Stimulated activated CD8-positive, alpha-beta memory T cell treated with anti-CD3 and anti-CD28 coated beads, Interleukin-15, amount 100 ng/mL, for 24 hours (primary cell): Measurements from ENCODE around the gene TPPP3.
"Not testable (repeated sequence)": the region's sequence is repeated elsewhere in the genome, so short reads cannot be mapped to it uniquely, and the experiment has no call there.

Experiments used
- DNase-seq: peaks from one replicate; pipeline ENCODE4 v3.0.0-alpha.2; 2020; ENCODE audit warnings: low read depth

Gene TPPP3

DNA sequence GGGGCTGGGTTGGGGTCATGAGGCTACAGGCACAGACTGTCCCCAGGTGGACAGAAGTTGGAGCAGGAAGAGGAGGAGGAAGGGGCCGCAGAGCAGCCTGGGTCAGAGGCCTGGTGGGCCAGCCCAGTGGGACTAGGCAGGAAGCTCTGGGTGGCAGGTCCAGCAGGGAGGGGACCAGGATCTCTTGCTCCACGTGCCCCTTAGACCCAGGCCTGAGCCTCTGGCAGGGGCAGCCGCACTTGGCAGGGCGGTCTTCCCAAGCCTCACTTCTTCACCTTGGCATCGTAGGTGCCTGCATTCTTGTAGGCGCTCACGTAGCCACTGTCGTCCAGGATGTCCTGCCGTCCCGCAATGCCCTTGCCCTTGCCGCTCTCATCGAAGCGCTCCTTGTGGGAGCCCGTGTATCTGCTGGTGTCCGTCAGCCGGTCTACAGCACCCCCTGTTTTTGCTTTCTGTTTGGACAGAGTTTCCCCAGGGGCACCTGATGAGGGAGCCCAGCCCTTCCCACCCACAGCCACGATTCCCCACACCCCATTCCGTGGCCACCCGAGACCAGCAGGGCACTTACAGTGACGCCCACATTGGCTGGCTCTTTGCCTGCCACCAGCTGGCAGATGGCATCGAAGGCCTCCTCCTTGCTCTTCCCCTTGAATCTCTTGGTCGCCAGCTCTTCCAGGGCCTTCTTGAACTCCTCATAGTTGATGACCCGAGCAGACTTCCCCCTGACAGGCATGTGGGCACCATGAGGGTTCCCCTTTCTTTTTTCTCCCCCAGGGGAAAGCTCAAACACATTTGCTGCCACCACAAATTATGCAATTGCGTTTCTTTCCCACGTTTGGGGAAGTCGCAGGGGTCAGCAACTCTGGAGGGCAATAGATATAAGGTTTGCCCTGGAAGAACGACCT, 3.1 kb downstream of the TPPP3 start:
- DNase-seq = no peak

DNA sequence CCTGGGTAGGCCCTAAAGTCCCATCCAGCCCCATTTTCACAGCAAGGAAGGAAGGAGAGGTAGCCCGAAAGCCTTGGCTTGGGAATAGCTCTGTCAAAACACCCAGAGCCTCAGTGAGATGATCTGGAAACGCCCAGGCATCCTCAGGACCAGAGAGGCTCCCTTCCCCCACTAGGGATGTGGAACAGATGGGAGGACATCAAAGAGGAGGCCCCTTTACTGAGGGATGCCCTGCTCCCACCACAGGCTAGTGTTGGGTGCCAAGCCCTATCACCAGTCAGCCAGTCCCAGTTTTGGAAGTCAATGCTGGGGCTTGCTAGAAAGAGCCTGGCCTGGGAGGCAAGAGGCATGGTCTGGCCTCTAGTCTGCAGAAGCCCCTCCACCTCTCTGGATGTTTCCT, 4.7 kb downstream of the TPPP3 start:
- no peak for DNase-seq

DNA sequence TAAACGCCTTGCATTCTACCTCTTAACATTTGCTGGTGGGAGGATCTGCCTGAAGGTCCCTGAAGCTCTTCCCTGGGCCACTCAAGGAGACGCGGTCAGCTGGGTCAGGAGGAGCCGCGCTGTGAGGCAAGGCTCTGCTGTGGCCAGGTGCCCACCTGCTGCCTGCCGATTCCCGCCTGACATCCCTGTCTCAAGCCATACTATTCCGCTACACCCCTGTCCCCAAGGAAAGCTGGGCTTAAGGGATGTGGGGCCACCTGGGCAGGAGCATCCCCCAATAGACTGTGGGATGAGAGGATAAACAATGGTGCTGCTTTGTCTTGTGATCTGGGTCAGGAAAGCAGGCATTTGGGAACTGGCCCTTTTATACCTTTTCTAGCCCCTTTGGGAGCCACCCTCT, 5.1 kb downstream of the TPPP3 start:
- DNase-seq = no peak

DNA sequence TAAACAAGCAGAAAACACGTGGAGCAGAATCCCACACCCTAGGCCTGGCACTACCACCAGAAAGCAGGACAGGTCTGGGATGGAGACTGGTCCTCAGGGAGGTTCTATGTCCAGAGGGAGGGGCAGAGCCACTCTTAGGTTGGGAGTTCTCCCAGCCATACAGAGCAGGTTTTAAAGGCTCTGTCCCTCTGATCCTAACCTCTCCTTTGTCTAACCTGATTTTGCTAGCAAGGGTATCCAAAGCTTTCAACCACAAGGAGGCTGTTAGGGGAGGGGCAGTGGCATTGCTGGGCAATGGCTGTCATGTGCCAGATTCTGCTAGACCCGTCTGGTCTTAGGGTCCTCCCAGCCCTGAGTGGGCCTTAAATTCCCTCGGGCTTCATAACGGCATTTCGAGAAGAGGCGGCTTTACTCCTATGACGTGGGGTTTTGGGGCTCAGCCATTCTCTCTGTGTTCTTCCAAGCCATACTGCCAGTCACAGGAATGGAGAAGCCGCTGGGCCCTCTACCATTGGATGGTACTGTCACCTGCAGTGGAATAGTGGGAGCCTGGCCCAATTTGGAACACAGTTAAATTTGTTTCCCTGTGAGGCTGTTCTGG, 5.7 kb downstream of the TPPP3 start:
- DNase-seq = no peak

DNA sequence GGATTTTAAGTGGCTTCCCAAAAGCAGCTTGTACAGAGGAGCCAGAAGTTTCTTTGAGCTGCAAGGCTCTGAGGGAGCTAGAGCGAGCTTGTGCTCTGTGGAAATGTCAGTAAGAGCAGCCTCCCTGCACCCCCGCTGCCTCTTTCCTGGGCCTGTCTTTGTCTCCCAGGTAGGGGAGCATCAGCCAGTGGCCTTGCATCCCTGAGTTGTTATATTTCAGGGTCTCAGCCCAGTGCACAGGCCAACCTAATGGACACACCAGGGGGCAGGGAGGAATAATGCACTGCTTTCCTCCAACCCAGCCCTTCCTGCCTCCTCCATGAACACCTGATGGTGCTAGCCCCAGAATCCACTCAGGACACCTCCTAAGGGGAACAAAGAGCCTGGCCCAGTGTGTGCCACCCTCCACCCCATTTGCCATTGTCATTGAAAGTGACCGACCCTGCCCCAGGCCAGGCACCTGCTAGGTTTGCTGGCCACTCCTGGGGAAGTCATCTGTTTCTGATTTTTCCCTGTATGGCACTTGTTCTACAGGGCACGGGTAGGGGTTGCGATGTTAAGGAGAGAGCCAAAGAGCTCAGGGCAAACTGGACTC, 6.3 kb downstream of the TPPP3 start:
- DNase-seq = no peak

- no peak for DNase-seq
Measured at GRCh38 chr16:67384778-67385510, 8.4 kb downstream of the TPPP3 start.

GRCh38 chr16:67383284-67383683, 10.0 kb downstream of the TPPP3 start:
- DNase-seq = no peak

GRCh38 chr16:67378642-67379041, 14.7 kb downstream of the TPPP3 start:
- no peak for DNase-seq

DNA sequence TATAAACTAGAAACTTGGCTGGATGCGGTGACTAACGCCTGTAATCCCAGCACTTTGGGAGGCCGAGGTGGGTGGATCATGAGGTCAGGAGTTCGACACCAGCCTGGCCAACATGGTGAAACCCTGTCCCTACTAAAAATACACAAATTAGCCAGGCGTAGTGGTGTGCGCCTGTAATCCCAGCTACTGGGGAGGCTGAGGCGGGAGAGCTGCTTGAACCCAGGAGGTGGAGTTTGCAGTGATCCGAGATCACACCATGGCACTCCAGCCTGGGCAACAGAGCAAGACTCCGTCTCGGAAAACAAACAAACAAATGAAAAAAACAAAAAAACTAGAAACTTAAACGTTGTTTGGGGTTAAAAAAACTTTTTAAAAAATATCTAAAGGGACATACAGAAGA, 17.3 kb downstream of the TPPP3 start:
- not testable (repeated sequence) for DNase-seq

DNA sequence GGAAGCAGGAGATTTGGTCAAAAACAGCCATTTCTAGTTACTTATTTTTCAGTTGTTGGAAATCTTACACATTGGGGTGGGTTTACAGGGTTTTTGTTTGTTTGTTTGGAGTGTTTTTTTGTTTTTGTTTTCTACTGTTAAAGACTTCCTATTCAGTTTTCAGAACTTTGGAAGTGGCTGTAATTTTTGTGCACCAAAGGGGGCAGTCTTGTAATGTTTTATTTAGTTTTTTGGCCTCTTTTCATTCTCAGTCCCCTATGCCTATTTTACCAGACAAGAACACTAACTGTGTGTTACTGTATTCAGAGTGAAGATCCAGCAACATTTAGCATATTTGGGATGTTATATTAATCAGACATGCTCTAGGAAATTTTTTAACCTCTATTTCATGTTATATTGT, 20.6 kb downstream of the TPPP3 start:
- DNase-seq = no peak

- DNase-seq = no peak
Measured at GRCh38 chr16:67370661-67371060, 22.6 kb downstream of the TPPP3 start.

- DNase-seq = no peak
Measured at GRCh38 chr16:67364600-67365235, 28.6 kb downstream of the TPPP3 start.

DNA sequence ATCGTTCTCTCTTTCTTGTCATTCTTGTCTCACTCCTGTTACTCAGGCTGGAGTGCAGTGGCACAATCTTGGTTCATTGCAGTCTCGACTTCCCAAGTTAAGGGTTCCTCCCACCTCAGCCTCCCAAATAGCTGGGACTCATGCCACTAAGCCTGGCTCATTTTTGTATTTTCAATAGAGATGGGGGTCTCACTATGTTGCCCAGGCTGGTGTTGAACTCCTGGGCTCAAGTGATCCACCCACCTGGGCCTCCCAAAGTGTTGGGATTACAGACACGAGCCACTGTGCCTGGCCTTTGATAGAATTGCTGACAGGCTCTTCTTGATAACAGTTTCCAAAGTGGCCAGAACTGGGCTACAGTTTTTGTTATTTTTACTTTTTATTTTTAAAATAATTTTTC, 32.3 kb downstream of the TPPP3 start:
- DNase-seq = no peak

DNA sequence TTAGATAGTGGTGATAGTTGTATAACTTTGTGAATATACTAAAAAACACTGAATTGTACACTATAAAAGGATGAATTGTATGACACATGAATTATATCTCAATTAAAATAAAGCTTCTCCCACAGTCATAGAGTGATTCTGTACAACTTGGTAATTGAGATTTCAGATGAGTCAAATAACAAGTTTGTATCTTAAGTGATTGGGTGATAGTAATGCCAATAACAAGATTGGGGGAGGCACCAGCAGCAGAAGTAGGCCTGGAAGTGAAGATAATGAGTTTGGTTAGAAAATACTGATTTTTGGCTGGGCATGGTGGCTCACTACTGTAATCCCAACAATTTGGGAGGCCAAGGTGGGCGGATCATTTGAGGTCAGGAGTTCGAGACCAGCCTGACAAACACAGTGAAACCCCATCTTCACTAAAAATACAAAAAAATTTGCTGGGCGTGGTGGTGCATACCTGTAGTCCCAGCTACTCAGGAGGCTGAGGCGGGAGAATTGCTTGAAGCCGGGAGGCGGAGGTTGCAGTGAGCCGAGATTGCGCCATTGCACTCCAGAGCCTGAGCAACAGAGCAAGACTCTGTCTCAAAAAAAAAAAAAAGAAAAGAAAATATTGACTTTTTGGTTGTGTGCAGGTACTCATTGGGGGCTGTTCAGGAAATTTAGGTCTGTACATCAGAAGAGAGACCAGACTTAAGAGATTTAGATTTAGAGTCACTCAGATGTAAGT, 33.6 kb downstream of the TPPP3 start:
- DNase-seq = not testable (repeated sequence)

GRCh38 chr16:67357561-67357960, 35.7 kb downstream of the TPPP3 start:
- DNase-seq = no peak

GRCh38 chr16:67356396-67356795, 36.9 kb downstream of the TPPP3 start:
- DNase-seq = no peak

- DNase-seq = not testable (repeated sequence)
Measured at GRCh38 chr16:67352463-67352862, 40.8 kb downstream of the TPPP3 start.

DNA sequence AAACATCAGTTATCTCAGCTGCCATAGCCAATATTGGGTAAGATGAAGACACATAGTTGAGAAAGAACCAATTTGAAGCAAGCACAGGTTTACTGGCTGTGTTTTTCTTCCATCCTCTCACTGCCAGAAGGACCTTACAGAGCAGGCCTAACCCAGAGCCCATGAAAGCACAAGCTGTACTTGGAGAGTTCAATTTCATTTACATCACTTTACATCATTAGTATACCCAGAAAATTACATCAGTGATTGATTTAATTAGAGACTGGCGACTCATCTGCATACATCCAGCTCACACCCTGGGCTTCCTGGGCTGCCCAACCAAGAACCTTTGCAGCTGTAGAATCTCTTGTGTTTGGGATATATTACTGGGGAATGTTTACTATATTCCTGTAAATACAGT, 43.0 kb downstream of the TPPP3 start:
- DNase-seq = no peak

- DNase-seq = no peak
Measured at GRCh38 chr16:67349172-67349571, 44.1 kb downstream of the TPPP3 start.

- DNase-seq = no peak
Measured at GRCh38 chr16:67346341-67346740, 47.0 kb downstream of the TPPP3 start.

GRCh38 chr16:67345401-67345800, 47.9 kb downstream of the TPPP3 start:
- no peak for DNase-seq
